Activated CD4-positive, alpha-beta T cell treated with anti-CD3 and anti-CD28 coated beads for 36 hours (primary cell): Measurements from ENCODE around the gene MAGOH. TPM values are rescaled to one million over a fixed set of nuclear protein-coding genes. Genes with fewer than 3 reads are reported as not detected.
"Not testable (repeated sequence)": the region's sequence is repeated elsewhere in the genome, so short reads cannot be mapped to it uniquely, and the experiment has no call there.

Experiments used
- ATAC-seq: fragments of 200-7000 bp; cut with Tn5 transposase; one replicate; pipeline ENCODE4 v1.10.0; 2021; ENCODE audit warnings: mild to moderate bottlenecking, moderate library complexity
- CTCF ChIA-PET: fragments of 350-600 bp; sonication (Branson Sonifier 250); formaldehyde crosslinking; loops from one replicate; lab custom pipeline; 2021; ENCODE audit warnings: antibody characterized with exemption; lab: Charles Lee
- POLR2A ChIA-PET: fragments of 350-600 bp; sonication (Branson Sonifier 250); formaldehyde crosslinking; loops from one replicate; lab custom pipeline; 2021; ENCODE audit warnings: antibody characterized with exemption, inconsistent platforms; lab: Charles Lee
- DNase-seq: peaks from one replicate; pipeline ENCODE4 v3.0.0-alpha.2; 2020
- H3K27ac Mint-ChIP-seq: one replicate; pipeline ENCODE4 v1.8.0; 2021; ENCODE audit warnings: mixed read lengths
- H3K27me3 Mint-ChIP-seq: one replicate; pipeline ENCODE4 v1.8.0; 2021; ENCODE audit warnings: mixed read lengths
- H3K36me3 Mint-ChIP-seq: one replicate; pipeline ENCODE4 v1.8.0; 2021; ENCODE audit warnings: low read depth, mixed read lengths
- H3K4me1 Mint-ChIP-seq: one replicate; pipeline ENCODE4 v1.8.0; 2021; ENCODE audit warnings: mixed read lengths
- H3K4me3 Mint-ChIP-seq: one replicate; pipeline ENCODE4 v1.8.0; 2021; ENCODE audit warnings: mild to moderate bottlenecking, moderate library complexity, mixed read lengths
- H3K9me3 Mint-ChIP-seq: one replicate; pipeline ENCODE4 v1.8.0; 2021; ENCODE audit warnings: low read depth, mixed read lengths
- intact Hi-C, 2 experiments: fragments of 100-400 bp; cut with DNase I in 1 of 2; cut with micrococcal nuclease in 1 of 2; formaldehyde crosslinking; loops; one replicate each; pipeline versions ENCODE4 v1.14.2 to v1.15.1; 2022 to 2024; cut with DNase I, micrococcal nuclease
- total RNA-seq, 2 experiments: library from RNA; stranded (reverse); gene quantifications; one replicate each; pipeline ENCODE4 v1.2.3, GENCODE V29; 2021

The MAGOH gene
- total RNA-seq, 2 experiments from 2014 or later: 73.7 to 92.3 TPM

DNA sequence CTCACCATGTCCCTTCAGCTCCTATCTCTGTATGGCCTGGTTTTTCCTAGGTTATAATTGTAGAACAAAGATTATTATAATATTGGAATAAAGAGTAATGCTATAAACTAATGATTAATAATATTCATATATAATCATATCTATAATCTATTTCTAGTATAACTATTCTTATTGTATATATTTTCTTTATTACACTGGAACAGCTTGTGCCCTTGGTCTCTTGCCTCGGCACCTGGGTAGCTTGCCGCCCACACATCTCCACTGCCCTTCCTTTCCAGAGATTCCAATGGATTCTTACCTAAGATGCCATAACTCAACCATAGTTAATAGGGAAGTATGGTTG, 52.4 kb downstream of the MAGOH start:
- CTCF ChIA-PET: interaction anchor here (0.6 to 2.7 kb wide), 9 partner anchors 9 to 1149 kb away, joined by 3 to 17 read pairs (median 3); no protein-coding TSS in a partner anchor
- H3K9me3 Mint-ChIP-seq, DNase-seq, H3K27me3 Mint-ChIP-seq, ATAC-seq, POLR2A ChIA-PET, H3K4me1 Mint-ChIP-seq, H3K27ac Mint-ChIP-seq, H3K36me3 Mint-ChIP-seq, H3K4me3 Mint-ChIP-seq: not testable (repeated sequence)
- intact Hi-C loops: loop anchor here in 1 of 2 experiments (10.0 kb wide), 1 partner anchor 121 kb away; the partner anchor contains the start of gene PODN

DNA sequence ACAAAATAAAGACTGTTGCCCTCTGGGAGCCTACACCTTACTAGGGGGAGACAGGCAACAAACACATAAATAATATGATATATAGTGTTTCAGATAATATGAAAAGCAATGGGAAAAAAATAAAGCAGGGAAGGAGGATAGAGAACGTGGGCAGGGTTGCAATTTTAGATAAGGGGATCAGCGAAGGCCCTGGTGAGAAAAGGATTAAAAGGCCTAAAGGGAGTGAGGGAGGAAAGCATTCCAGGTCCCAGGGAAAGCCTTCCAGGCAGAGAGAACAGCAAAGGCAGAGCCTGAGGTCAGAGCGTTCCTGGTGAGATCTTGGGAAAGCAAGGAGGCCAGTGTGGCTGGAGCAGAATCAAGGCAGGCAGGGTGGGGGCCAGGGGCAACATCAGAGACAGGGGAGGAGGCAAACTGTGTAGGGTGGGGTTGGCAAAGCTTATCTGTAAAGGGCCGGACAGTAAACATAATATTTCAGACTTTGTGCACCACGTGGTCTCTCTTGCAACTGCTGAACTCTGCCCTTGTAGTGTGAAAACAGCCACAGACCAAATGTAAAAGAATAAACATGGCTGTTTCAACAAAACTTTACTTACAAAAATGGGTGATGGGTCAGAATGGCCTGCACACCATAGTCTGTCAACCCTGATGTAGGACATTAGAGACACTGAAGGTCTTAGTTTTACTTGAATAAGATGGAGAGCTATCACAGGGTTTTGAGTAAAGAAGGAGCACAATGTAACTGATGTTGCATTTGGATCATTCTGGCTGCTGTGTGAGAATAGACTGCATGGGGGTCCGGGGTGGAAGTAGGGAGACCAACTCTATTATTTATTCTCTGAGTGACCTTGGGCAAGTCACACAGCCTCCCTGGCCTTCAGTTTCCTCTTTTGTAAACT, 55.0 kb downstream of the MAGOH start:
- Mint-ChIP-seq H3K4me1 (no peaks in the 10 kb centered on the region), H3K27ac (no peak overlapping the region), H3K36me3 (no peaks in the 10 kb centered on the region), H3K27me3 (peaks cover 5% of the 10 kb centered on the region), H3K9me3 (no peaks in the 10 kb centered on the region), H3K4me3 (no peak overlapping the region)
- DNase-seq (no peak), ATAC-seq (no peak)
- intact Hi-C loops: loop anchor here (2.0 to 10.0 kb wide), 3 partner anchors 119 to 341 kb away; partner anchors contain the start of genes PODN (in 1 of the 2) and ZYG11A (in 1 of the 2)
- POLR2A ChIA-PET: no interaction called here
- CTCF ChIA-PET: interaction anchor here (1.0 to 3.5 kb wide), 17 partner anchors 10 to 281 kb away, joined by 3 to 11 read pairs (median 4); partner anchors contain the start of gene ECHDC2

DNA sequence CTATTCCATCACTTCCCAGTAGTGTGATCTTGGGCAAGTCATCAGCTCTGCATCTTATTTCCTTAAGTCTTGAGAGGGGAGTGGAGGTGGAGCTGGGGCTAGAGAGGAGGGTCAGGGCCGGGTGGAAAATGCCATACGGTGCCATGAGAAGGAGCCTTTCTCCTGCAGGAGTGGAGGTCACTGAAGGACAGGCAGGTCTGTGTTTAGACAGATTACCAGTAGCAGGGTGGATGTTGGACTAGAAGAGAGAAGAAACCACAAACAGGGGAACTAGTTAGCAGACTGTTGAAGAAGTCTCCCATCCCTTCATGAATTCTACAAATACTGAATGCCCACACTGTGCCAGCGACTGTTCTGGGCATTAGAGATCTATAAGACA, 55.6 kb downstream of the MAGOH start:
- Mint-ChIP-seq H3K27ac (no peak overlapping the region), H3K36me3 (no peaks in the 10 kb centered on the region), H3K9me3 (no peaks in the 10 kb centered on the region), H3K27me3 (peaks cover 5% of the 10 kb centered on the region), H3K4me3 (no peak overlapping the region), H3K4me1 (no peaks in the 10 kb centered on the region)
- POLR2A ChIA-PET: no interaction called here
- intact Hi-C loops: loop anchor here (1.0 to 10.0 kb wide), 6 partner anchors 118 to 481 kb away; partner anchors contain the start of genes PODN (in 1 of the 2) and ZYG11A (in 1 of the 2)
- DNase-seq: no peak
- CTCF ChIA-PET: interaction anchor here (0.6 to 3.5 kb wide), 20 partner anchors 10 to 321 kb away, joined by 3 to 11 read pairs (median 3); partner anchors contain the start of gene ECHDC2
- ATAC-seq: no peak

GRCh38 chr1:53182111-53182593, 56.2 kb downstream of the MAGOH start:
- no peak overlapping the region for H3K27ac Mint-ChIP-seq
- no peaks in the 10 kb centered on the region for H3K4me1 Mint-ChIP-seq
- H3K4me3 Mint-ChIP-seq: no peak overlapping the region
- ChIA-PET CTCF (interaction anchor here (0.6 to 3.5 kb wide), 22 partner anchors 10 to 533 kb away, joined by 3 to 11 read pairs (median 3); partner anchors contain the start of gene ECHDC2), POLR2A (no interaction called here)
- DNase-seq (peak; percentile 93), ATAC-seq (peak; percentile 95)
- no peaks in the 10 kb centered on the region for H3K9me3 Mint-ChIP-seq
- H3K27me3 Mint-ChIP-seq: peaks cover 3% of the 10 kb centered on the region
- intact Hi-C loops: loop anchor here (1.0 to 10.0 kb wide), 6 partner anchors 117 to 481 kb away; partner anchors contain the start of genes PODN (in 1 of the 2) and ZYG11A (in 1 of the 2)
- no peaks in the 10 kb centered on the region for H3K36me3 Mint-ChIP-seq

DNA sequence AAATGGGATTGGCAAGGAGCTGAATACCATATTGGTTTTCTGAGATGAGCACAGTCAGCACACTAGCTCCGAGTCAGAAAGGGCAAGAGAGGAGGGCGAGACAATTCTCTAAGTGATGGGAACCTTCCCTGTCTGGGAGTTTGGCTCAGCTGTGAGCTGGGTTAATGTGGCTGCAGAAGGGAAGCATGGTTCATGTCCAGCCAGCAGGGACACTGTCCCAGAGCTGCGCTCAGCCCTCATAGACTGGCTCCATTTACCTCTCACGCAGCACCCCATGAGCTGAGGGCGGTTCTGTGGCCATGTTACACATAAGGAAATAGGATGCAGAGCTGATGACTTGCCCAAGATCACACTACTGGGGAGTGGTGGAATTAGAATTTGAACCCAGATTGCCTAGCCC, 57.4 kb downstream of the MAGOH start:
- H3K4me3 Mint-ChIP-seq: no peak overlapping the region
- H3K36me3 Mint-ChIP-seq: no peaks in the 10 kb centered on the region
- POLR2A ChIA-PET: no interaction called here
- H3K4me1 Mint-ChIP-seq: no peaks in the 10 kb centered on the region
- ATAC-seq (no peak), DNase-seq (no peak)
- CTCF ChIA-PET: interaction anchor here (0.6 to 3.5 kb wide), 18 partner anchors 9 to 283 kb away, joined by 3 to 11 read pairs (median 4); no protein-coding TSS in a partner anchor
- peaks cover 3% of the 10 kb centered on the region for H3K27me3 Mint-ChIP-seq
- no peak overlapping the region for H3K27ac Mint-ChIP-seq
- no peaks in the 10 kb centered on the region for H3K9me3 Mint-ChIP-seq
- intact Hi-C loops: loop anchor here in 1 of 2 experiments (5.0 to 10.0 kb wide), 2 partner anchors 116 to 274 kb away; partner anchors contain the start of gene PODN

DNA sequence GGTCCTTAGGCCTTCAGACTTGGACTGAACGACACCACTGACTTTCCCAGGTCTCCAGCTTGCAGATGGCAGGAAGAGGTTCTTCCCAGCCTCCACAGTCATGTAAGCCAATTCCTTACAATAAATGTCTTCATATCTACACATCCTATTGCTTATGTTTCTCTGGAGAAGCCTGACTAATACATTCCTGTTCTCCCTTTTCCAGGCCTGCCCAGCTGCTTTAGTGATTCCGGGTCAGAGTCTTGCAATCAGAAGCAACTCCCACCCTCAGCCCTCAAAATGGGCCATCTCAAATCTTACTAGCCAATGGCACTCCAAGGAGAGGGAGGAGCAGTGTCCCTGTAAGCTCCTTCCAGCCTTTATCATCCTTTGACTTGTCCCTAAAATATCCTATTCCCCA, 58.1 kb downstream of the MAGOH start:
- intact Hi-C loops: loop anchor here in 1 of 2 experiments (5.0 to 10.0 kb wide), 2 partner anchors 115 to 273 kb away; partner anchors contain the start of gene PODN
- ATAC-seq (no peak), DNase-seq (no peak)
- no peaks in the 10 kb centered on the region for H3K9me3 Mint-ChIP-seq
- H3K36me3 Mint-ChIP-seq: no peaks in the 10 kb centered on the region
- ChIA-PET CTCF (interaction anchor here (0.6 to 3.5 kb wide), 14 partner anchors 9 to 390 kb away, joined by 3 to 11 read pairs (median 4); no protein-coding TSS in a partner anchor), POLR2A (no interaction called here)
- H3K27me3 Mint-ChIP-seq: peaks cover 4% of the 10 kb centered on the region
- no peaks in the 10 kb centered on the region for H3K4me1 Mint-ChIP-seq
- no peak overlapping the region for H3K4me3 Mint-ChIP-seq
- H3K27ac Mint-ChIP-seq: no peak overlapping the region

Other genes starting within 250 kb of the MAGOH start
- not detected for gene PODN, start 176.3 kb downstream of the MAGOH start, total RNA-seq
- gene SLC1A7, start 95.9 kb downstream of the MAGOH start, total RNA-seq: not detected
- 10 to 100 TPM; 20.7 to 23.7 TPM for gene CPT2, start 41.7 kb downstream of the MAGOH start, total RNA-seq
- 10 to 100 TPM; 45.4 to 48.7 TPM for gene CZIB, start 17.9 kb downstream of the MAGOH start, total RNA-seq
- 10 to 100 TPM; 40.6 to 46.5 TPM for gene LRP8, start 89.6 kb upstream of the MAGOH start, total RNA-seq
- gene DMRTB1, start 220.9 kb upstream of the MAGOH start, total RNA-seq: under 1 TPM; 0.23 to 0.25 TPM